Measurements from ENCODE around the gene TBC1D9. TPM values are rescaled to one million over a fixed set of nuclear protein-coding genes. Genes with fewer than 3 reads are reported as not detected.

Gene TBC1D9
- total and polyA plus RNA-seq, 2 donors (not counting 1 experiment from before 2014, with no cell fraction given): 48.9 to 235 TPM

DNA sequence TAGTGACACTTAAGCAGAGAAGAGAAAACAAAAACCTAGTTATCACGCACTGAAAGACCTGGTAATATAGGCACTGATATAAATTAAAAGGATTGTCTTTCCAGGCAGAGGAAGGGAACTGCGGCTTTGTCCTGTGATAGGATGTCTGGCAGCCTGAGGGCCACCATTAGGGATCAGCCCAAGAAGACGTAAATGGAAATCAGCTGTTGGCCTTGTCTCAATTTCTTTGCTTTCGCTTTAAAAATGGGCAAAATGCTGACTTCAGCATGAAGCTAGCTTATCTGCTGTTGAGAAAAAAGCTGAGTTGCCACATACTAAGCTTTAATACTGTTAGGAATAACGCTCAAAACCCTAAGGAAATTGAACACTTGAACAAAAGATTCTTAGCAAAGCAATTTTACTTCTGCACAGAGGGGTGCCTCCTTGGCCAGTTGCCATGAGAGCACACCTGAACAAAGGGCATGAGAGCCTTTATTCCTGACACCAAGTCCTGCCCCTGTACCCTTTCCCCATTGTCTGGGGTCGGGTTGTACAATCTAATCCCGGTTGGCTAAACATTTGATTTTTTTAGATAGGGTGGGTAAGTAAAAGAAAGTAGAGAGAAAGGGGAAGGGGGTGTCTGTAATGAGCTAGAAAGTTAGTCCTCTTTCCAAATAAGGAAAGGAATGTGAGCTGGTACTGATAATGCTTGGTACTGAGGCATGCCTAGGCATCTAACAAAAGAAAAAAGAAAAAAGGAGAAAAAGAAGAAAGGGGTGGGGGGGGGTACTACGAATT, 102.3 kb downstream of the TBC1D9 start:
- POLR2A ChIA-PET: no interaction called here

DNA sequence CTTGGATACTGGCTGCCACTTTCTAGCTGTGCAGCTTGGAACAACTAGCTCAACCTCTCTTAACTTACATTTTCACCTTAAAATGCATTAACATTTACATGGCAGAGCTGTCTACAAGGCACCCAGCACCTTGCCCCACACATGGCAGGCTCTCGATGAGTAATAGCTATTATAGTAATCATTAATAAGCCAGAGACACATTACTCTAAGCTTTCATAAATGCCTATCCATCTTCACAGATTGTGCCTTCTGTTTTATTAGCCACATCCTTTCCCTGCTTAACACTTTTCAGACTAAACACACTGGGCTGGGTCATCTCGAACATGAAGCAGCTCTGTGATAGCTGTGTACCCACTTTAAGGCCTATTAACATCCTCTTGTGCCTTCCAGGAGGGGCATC, 103.6 kb downstream of the TBC1D9 start:
- Histone ChIP-seq H3K4me1 (ENCODE audit: control insufficient read depth in 2 of 2, insufficient read depth in 2 of 2, low read length in 2 of 2) (no peaks in the 10 kb centered on the region), H3K4me3 (ENCODE audit: control extremely low read depth in 1 of 5, extremely low read depth in 1 of 5, insufficient read depth in 1 of 5, low read depth in 2 of 5, low read length in 4 of 5) (no peak overlapping the region), H3K4me2 (replicated peaks; ENCODE audit: low read depth, low read length, poor library complexity, severe bottlenecking) (no peak overlapping the region), H2AFZ (ENCODE audit: insufficient read depth, low read depth, low read length, poor library complexity, severe bottlenecking) (no peak overlapping the region), H3K27ac (ENCODE audit: low read length in 2 of 2) (no peak overlapping the region), H3K9ac (ENCODE audit: low read length) (no peak overlapping the region), H3K27me3 (replicated peaks in 1 of 4; ENCODE audit: control extremely low read depth in 1 of 4, control insufficient read depth in 3 of 4, insufficient read depth in 4 of 4, low read length in 3 of 4) (no peaks in the 10 kb centered on the region), H3K9me3 (ENCODE audit: control extremely low read depth in 1 of 3, control insufficient read depth in 2 of 3, insufficient read depth in 1 of 3, low read length in 2 of 3) (no peaks in the 10 kb centered on the region), H3K36me3 (replicated peaks in 1 of 2; ENCODE audit: control extremely low read depth in 1 of 2, control insufficient read depth in 1 of 2, extremely low read depth in 1 of 2, insufficient read depth in 2 of 2, low read length in 1 of 2) (peaks cover 1 to 92% of the 10 kb centered on the region in 2 experiments), H4K20me1 (ENCODE audit: control insufficient read depth, insufficient read depth, low read length, poor library complexity, severe bottlenecking) (peaks cover 4% of the 10 kb centered on the region), H3K79me2 (ENCODE audit: control insufficient read depth, insufficient read depth, low read length) (no peaks in the 10 kb centered on the region)
- H3K4me3 Mint-ChIP-seq: no peak overlapping the region
- ChIA-PET CTCF (interaction anchor here (0.5 to 1.1 kb wide), 5 partner anchors 19 to 919 kb away, joined by 3 to 4 read pairs (median 3); no protein-coding TSS in a partner anchor), POLR2A (no interaction called here)
- intact Hi-C loops (cut with micrococcal nuclease): no loop called here
- no peak overlapping the region for H3K27ac Mint-ChIP-seq
- TF ChIP-seq, protein P1, sequence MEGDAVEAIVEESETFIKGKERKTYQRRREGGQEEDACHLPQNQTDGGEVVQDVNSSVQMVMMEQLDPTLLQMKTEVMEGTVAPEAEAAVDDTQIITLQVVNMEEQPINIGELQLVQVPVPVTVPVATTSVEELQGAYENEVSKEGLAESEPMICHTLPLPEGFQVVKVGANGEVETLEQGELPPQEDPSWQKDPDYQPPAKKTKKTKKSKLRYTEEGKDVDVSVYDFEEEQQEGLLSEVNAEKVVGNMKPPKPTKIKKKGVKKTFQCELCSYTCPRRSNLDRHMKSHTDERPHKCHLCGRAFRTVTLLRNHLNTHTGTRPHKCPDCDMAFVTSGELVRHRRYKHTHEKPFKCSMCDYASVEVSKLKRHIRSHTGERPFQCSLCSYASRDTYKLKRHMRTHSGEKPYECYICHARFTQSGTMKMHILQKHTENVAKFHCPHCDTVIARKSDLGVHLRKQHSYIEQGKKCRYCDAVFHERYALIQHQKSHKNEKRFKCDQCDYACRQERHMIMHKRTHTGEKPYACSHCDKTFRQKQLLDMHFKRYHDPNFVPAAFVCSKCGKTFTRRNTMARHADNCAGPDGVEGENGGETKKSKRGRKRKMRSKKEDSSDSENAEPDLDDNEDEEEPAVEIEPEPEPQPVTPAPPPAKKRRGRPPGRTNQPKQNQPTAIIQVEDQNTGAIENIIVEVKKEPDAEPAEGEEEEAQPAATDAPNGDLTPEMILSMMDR (IDR thresholded peaks at IDR 0.05): no peak
- no peak for TF ChIP-seq EZH2 (IDR thresholded peaks at IDR 0.05; ENCODE audit: borderline replicate concordance, insufficient read depth, low read depth, low read length, poor library complexity, severe bottlenecking)
- no peak for DNase-seq
- no peaks in the 10 kb centered on the region for H3K27me3 Mint-ChIP-seq
- H3K4me1 Mint-ChIP-seq: no peaks in the 10 kb centered on the region
- WGBS (ENCODE audit: insufficient coverage): 100% methylated on average over 1 of the region's 2 CpGs
- H3K9me3 Mint-ChIP-seq (ENCODE audit: insufficient read depth): no peaks in the 10 kb centered on the region
- no peak for ATAC-seq (ENCODE audit: low read depth)

More for the DNA sequence above, 102.3 kb downstream of the TBC1D9 start:
- Histone ChIP-seq H3K9ac (ENCODE audit: low read length) (no peak overlapping the region), H3K4me1 (ENCODE audit: control insufficient read depth in 2 of 2, insufficient read depth in 2 of 2, low read length in 2 of 2) (no peaks in the 10 kb centered on the region), H3K27me3 (replicated peaks in 1 of 4; ENCODE audit: control extremely low read depth in 1 of 4, control insufficient read depth in 3 of 4, insufficient read depth in 4 of 4, low read length in 3 of 4) (no peaks in the 10 kb centered on the region), H3K4me2 (replicated peaks; ENCODE audit: low read depth, low read length, poor library complexity, severe bottlenecking) (no peak overlapping the region), H3K9me3 (ENCODE audit: control extremely low read depth in 1 of 3, control insufficient read depth in 2 of 3, insufficient read depth in 1 of 3, low read length in 2 of 3) (no peaks in the 10 kb centered on the region), H3K79me2 (ENCODE audit: control insufficient read depth, insufficient read depth, low read length) (no peaks in the 10 kb centered on the region), H2AFZ (ENCODE audit: insufficient read depth, low read depth, low read length, poor library complexity, severe bottlenecking) (no peak overlapping the region), H4K20me1 (ENCODE audit: control insufficient read depth, insufficient read depth, low read length, poor library complexity, severe bottlenecking) (peaks cover 4% of the 10 kb centered on the region), H3K27ac (ENCODE audit: low read length in 2 of 2) (no peak overlapping the region), H3K36me3 (replicated peaks in 1 of 2; ENCODE audit: control extremely low read depth in 1 of 2, control insufficient read depth in 1 of 2, extremely low read depth in 1 of 2, insufficient read depth in 2 of 2, low read length in 1 of 2) (peaks cover 1 to 91% of the 10 kb centered on the region in 2 experiments), H3K4me3 (ENCODE audit: control extremely low read depth in 1 of 5, extremely low read depth in 1 of 5, insufficient read depth in 1 of 5, low read depth in 2 of 5, low read length in 4 of 5) (no peak overlapping the region)
- Mint-ChIP-seq H3K4me3 (no peak overlapping the region), H3K27me3 (no peaks in the 10 kb centered on the region), H3K27ac (no peak overlapping the region), H3K4me1 (no peaks in the 10 kb centered on the region), H3K9me3 (ENCODE audit: insufficient read depth) (no peaks in the 10 kb centered on the region)
- no peak for ATAC-seq (ENCODE audit: low read depth)
- no peak for TF ChIP-seq EZH2 (IDR thresholded peaks at IDR 0.05; ENCODE audit: borderline replicate concordance, insufficient read depth, low read depth, low read length, poor library complexity, severe bottlenecking)
- TF ChIP-seq, protein P1 (IDR thresholded peaks at IDR 0.05): no peak
- CTCF ChIA-PET: interaction anchor here (0.8 to 1.6 kb wide), 3 partner anchors 21 to 197 kb away, joined by 3 read pairs; no protein-coding TSS in a partner anchor
- WGBS (ENCODE audit: insufficient coverage): 96% methylated on average over 5 of the region's 8 CpGs
- intact Hi-C loops (cut with micrococcal nuclease): no loop called here
- DNase-seq: no peak

Measured in B cell (primary cell).